ENCODE measurements around the gene METTL13.

Gene METTL13

GRCh38 chr1:171781176-171781875 is at the start of gene METTL13:
Gene METTL13, plus strand, starts transcription at chr1:171781660. Its CDS starts 308 bp downstream, at chr1:171781968.
- peak; percentile 100 for DNase-seq

- no peak for DNase-seq
Measured at GRCh38 chr1:171736196-171736595, 45.3 kb upstream of the METTL13 start.

GRCh38 chr1:171738911-171739310 is 42.5 kb upstream of the METTL13 start:
- no peak for DNase-seq

GRCh38 chr1:171739656-171740055 is 41.8 kb upstream of the METTL13 start:
- no peak for DNase-seq

GRCh38 chr1:171740356-171740863 is 41.0 kb upstream of the METTL13 start:
- no peak for DNase-seq

GRCh38 chr1:171740987-171741871 is 40.2 kb upstream of the METTL13 start:
- DNase-seq: peak; percentile 57

- DNase-seq: peak; percentile 93
Measured at GRCh38 chr1:171741872-171742576, 39.4 kb upstream of the METTL13 start, which contains the start of gene VAMP4. Gene VAMP4, minus strand, starts transcription at chr1:171742065. Its CDS starts 3,651 bp downstream, at chr1:171738414.

- DNase-seq: peak; percentile 66
Measured at GRCh38 chr1:171742577-171742922, 38.9 kb upstream of the METTL13 start.

- peak; percentile 35 for DNase-seq
Measured at GRCh38 chr1:171743081-171743870, 38.2 kb upstream of the METTL13 start.

GRCh38 chr1:171744986-171745385 is 36.5 kb upstream of the METTL13 start:
- no peak for DNase-seq

- no peak for DNase-seq
Measured at GRCh38 chr1:171748651-171749050, 32.8 kb upstream of the METTL13 start.

- no peak for DNase-seq
Measured at GRCh38 chr1:171751221-171751620, 30.2 kb upstream of the METTL13 start.

- no peak for DNase-seq
Measured at GRCh38 chr1:171753182-171753581, 28.3 kb upstream of the METTL13 start.

GRCh38 chr1:171753685-171754352 is 27.6 kb upstream of the METTL13 start:
- DNase-seq: no peak

- no peak for DNase-seq
Measured at GRCh38 chr1:171754353-171754705, 27.1 kb upstream of the METTL13 start.

GRCh38 chr1:171754971-171755370 is 26.5 kb upstream of the METTL13 start:
- DNase-seq: no peak

- DNase-seq: no peak
Measured at GRCh38 chr1:171756856-171757255, 24.6 kb upstream of the METTL13 start.

GRCh38 chr1:171758011-171758410 is 23.4 kb upstream of the METTL13 start:
- DNase-seq: no peak

- no peak for DNase-seq
Measured at GRCh38 chr1:171762143-171762563, 19.3 kb upstream of the METTL13 start.

- no peak for DNase-seq
Measured at GRCh38 chr1:171763764-171764163, 17.7 kb upstream of the METTL13 start.

- no peak for DNase-seq
Measured at GRCh38 chr1:171769171-171769570, 12.3 kb upstream of the METTL13 start.

- no peak for DNase-seq
Measured at GRCh38 chr1:171769754-171770153, 11.7 kb upstream of the METTL13 start.
